ENCODE measurements around the gene ARL8A. TPM values are rescaled to one million over a fixed set of nuclear protein-coding genes. Genes with fewer than 3 reads are reported as not detected.

Gene ARL8A
- total and polyA plus RNA-seq, 10 of the 15 experiments (the other 5 are each of a cell fraction or from before 2014, with no cell fraction given) = 0.34 to 49.2 (median 15.4) TPM

DNA sequence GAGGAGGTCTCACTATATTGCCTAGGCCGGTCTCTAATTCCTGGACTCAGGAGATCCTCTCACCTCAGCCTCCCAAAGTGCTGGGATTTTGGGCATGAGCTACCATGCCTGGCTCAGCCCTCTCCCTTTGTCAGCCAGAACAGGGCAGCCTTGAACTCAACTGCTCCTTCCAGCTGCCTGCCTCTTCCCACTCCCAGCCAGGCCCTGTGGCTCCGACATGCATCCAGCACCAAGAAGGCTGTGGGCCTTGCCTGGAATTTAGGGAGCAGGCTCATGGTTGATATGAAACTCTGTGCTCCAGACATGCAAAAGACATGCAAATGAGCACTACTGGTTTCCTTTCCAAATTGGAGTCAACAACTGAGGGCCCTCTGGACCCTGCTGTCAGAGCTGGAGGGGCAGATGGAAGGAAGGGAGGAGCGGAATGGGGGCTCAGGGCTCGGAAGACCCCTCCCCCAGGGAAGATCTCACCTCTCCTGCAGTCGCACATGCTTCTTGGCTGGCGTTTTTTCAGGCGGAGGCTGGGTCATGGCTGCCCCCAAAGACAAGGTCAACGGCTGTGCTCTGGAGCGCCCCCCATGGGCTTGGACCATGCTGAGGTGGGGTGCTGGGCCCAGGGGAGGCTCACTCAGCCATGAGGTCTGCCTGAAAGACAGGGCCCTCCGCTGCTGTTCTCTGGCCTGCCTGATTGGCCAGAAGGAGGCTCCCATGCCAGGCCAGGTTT, 14.4 kb upstream of the ARL8A start (continued):
- TF ChIP-seq E4F1 (IDR thresholded peaks at IDR 0.05; ENCODE audit: borderline replicate concordance, partially characterized antibody) = no peak
- TF ChIP-seq, protein P1, sequence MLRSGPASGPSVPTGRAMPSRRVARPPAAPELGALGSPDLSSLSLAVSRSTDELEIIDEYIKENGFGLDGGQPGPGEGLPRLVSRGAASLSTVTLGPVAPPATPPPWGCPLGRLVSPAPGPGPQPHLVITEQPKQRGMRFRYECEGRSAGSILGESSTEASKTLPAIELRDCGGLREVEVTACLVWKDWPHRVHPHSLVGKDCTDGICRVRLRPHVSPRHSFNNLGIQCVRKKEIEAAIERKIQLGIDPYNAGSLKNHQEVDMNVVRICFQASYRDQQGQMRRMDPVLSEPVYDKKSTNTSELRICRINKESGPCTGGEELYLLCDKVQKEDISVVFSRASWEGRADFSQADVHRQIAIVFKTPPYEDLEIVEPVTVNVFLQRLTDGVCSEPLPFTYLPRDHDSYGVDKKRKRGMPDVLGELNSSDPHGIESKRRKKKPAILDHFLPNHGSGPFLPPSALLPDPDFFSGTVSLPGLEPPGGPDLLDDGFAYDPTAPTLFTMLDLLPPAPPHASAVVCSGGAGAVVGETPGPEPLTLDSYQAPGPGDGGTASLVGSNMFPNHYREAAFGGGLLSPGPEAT (IDR thresholded peaks at IDR 0.05; ENCODE audit: low read depth) = peak; percentile 41; the same call in 1 of the 2 replicates
- TF ChIP-seq ESRRA (IDR thresholded peaks at IDR 0.05; ENCODE audit: low read length) = peak; percentile 93; the same call in 1 of the 2 replicates
- TF ChIP-seq JUNB (IDR thresholded peaks at IDR 0.05) = no peak
- no peak for TF ChIP-seq REST (IDR thresholded peaks at IDR 0.05; ENCODE audit: low read depth, low read length)
- TF ChIP-seq CBFB (IDR thresholded peaks at IDR 0.05; ENCODE audit: low read depth) = no peak
- no peak for TF ChIP-seq CHD4 (IDR thresholded peaks at IDR 0.05)
- TF ChIP-seq ZNF24 (IDR thresholded peaks at IDR 0.05) = no peak
- TF ChIP-seq STAT3 (IDR thresholded peaks at IDR 0.05; ENCODE audit: low read depth, low read length) = no peak
- TF ChIP-seq IKZF2 (IDR thresholded peaks at IDR 0.05) = peak; percentile 72 to 78; a peak in 3 of 4 replicates
- no peak for TF ChIP-seq CREB1 (IDR thresholded peaks at IDR 0.05; ENCODE audit: low read depth)
- no peak for TF ChIP-seq RBBP5 (conservative IDR thresholded peaks at IDR 0.05)
- TF ChIP-seq TCF3 (IDR thresholded peaks at IDR 0.05; ENCODE audit: borderline replicate concordance, insufficient read depth, low read depth, low read length) = no peak
- peak; percentile 95; the same call in 2 of the 3 replicates for TF ChIP-seq POU2F2 (IDR thresholded peaks at IDR 0.05; ENCODE audit: borderline replicate concordance, low read depth, low read length)
- TF ChIP-seq, protein P2, sequence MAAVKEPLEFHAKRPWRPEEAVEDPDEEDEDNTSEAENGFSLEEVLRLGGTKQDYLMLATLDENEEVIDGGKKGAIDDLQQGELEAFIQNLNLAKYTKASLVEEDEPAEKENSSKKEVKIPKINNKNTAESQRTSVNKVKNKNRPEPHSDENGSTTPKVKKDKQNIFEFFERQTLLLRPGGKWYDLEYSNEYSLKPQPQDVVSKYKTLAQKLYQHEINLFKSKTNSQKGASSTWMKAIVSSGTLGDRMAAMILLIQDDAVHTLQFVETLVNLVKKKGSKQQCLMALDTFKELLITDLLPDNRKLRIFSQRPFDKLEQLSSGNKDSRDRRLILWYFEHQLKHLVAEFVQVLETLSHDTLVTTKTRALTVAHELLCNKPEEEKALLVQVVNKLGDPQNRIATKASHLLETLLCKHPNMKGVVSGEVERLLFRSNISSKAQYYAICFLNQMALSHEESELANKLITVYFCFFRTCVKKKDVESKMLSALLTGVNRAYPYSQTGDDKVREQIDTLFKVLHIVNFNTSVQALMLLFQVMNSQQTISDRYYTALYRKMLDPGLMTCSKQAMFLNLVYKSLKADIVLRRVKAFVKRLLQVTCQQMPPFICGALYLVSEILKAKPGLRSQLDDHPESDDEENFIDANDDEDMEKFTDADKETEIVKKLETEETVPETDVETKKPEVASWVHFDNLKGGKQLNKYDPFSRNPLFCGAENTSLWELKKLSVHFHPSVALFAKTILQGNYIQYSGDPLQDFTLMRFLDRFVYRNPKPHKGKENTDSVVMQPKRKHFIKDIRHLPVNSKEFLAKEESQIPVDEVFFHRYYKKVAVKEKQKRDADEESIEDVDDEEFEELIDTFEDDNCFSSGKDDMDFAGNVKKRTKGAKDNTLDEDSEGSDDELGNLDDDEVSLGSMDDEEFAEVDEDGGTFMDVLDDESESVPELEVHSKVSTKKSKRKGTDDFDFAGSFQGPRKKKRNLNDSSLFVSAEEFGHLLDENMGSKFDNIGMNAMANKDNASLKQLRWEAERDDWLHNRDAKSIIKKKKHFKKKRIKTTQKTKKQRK (IDR thresholded peaks at IDR 0.05; ENCODE audit: low read depth, low read length) = no peak
- TF ChIP-seq MYB (IDR thresholded peaks at IDR 0.05; ENCODE audit: borderline replicate concordance, low read depth, low read length) = 0 out of 2 replicates have a peak, but pooled peaks have one; percentile 17
- TF ChIP-seq EGR1 (IDR thresholded peaks at IDR 0.05; ENCODE audit: borderline replicate concordance in 1 of 2, low read depth in 2 of 2, low read length in 2 of 2) = no peak

Data from GM12878 (cell line).